Neural cell (in vitro differentiated cells): ENCODE results near the gene SRCAP. TPM values are rescaled to one million over a fixed set of nuclear protein-coding genes. Genes with fewer than 3 reads are reported as not detected.

Source experiments
- H2AFZ ChIP-seq: fragments of 200-600, 300-800 bp; sonication (generic), shearing (Covaris generic); 2 replicates; pipeline ENCODE4 v1.6.0; 2014; ENCODE audit warnings: low read depth, mild to moderate bottlenecking, antibody characterized with exemption, low read length, moderate library complexity
- H3F3A ChIP-seq: fragments of 200-600 bp; shearing (Covaris generic); 2 replicates; pipeline ENCODE4 v1.6.1; 2016; ENCODE audit warnings: mild to moderate bottlenecking, moderate library complexity, mixed read lengths, antibody characterized with exemption, low read length; ENCODE audit not compliant: insufficient read depth, poor library complexity, severe bottlenecking
- H3K27ac ChIP-seq: fragments of 200-600, 300-800 bp; sonication (generic), shearing (Covaris generic); 2 replicates; pipeline ENCODE4 v1.5.1; 2014; ENCODE audit warnings: mild to moderate bottlenecking, low read length, moderate library complexity
- H3K27me3 ChIP-seq: fragments of 300-800, 200-600 bp; sonication (generic), shearing (Covaris generic); 2 replicates; pipeline ENCODE4 v1.6.0; 2014; ENCODE audit warnings: mild to moderate bottlenecking, low read depth, low read length, moderate library complexity; ENCODE audit not compliant: insufficient read depth
- H3K36me3 ChIP-seq: fragments of 300-800, 200-600 bp; sonication (generic), shearing (Covaris generic); 2 replicates; pipeline ENCODE4 v1.5.1; 2014; ENCODE audit warnings: mild to moderate bottlenecking, antibody characterized with exemption, low read length, moderate library complexity; ENCODE audit not compliant: insufficient read depth
- H3K4me2 ChIP-seq: fragments of 300-800, 200-600 bp; sonication (generic), shearing (Covaris generic); 2 replicates; pipeline ENCODE4 v1.6.0; 2014; ENCODE audit warnings: mild to moderate bottlenecking, low read length
- H3K4me3 ChIP-seq: fragments of 300-800, 200-600 bp; sonication (generic), shearing (Covaris generic); 2 replicates; pipeline ENCODE4 v1.5.1; 2014; ENCODE audit warnings: mild to moderate bottlenecking, low read length, moderate library complexity
- H3K79me2 ChIP-seq: fragments of 200-600 bp; shearing (Covaris generic); replicated peaks from 2 replicates; pipeline ENCODE4 v1.6.0; 2014; ENCODE audit warnings: mild to moderate bottlenecking, low read length, moderate library complexity; ENCODE audit not compliant: insufficient read depth
- H3K9ac ChIP-seq: fragments of 300-800, 200-600 bp; sonication (generic), shearing (Covaris generic); 2 replicates; pipeline ENCODE4 v1.6.1; 2016; ENCODE audit warnings: mild to moderate bottlenecking, low read length, mixed read lengths
- H3K9me2 ChIP-seq: fragments of 200-600 bp; shearing (Covaris generic); 2 replicates; pipeline ENCODE4 v1.6.1; 2016; ENCODE audit warnings: mild to moderate bottlenecking, low read length, mixed read lengths; ENCODE audit not compliant: insufficient read depth
- H3K9me3 ChIP-seq: fragments of 200-600, 300-800 bp; sonication (generic), shearing (Covaris generic); 2 replicates; pipeline ENCODE4 v1.6.1; 2016; ENCODE audit warnings: mild to moderate bottlenecking, mixed run types, low read length, moderate library complexity, mixed read lengths
- H4K20me1 ChIP-seq: fragments of 200-600 bp; shearing (Covaris generic); 2 replicates; pipeline ENCODE4 v1.6.1; 2016; ENCODE audit warnings: mild to moderate bottlenecking, mixed run types; ENCODE audit not compliant: insufficient read depth
- CTCF ChIP-seq: fragments of 450-650 bp; IDR thresholded peaks from 2 replicates; pipeline ENCODE4 v1.5.1; 2014; ENCODE audit warnings: antibody characterized with exemption, mild to moderate bottlenecking, moderate library complexity; ENCODE audit not compliant: poor library complexity, severe bottlenecking
- EP300 ChIP-seq: fragments of 450-650 bp; conservative IDR thresholded peaks from 2 replicates; pipeline ENCODE4 v1.6.1; 2014; ENCODE audit warnings: antibody characterized with exemption, mild to moderate bottlenecking, moderate library complexity; ENCODE audit not compliant: poor library complexity, severe bottlenecking
- EZH2 ChIP-seq: fragments of 200-600, 300-800 bp; shearing (Covaris generic), sonication (generic); IDR thresholded peaks from 2 replicates; pipeline ENCODE4 v1.6.1; 2014; ENCODE audit warnings: antibody characterized with exemption, low read length, borderline replicate concordance, mild to moderate bottlenecking; ENCODE audit not compliant: insufficient read depth, poor library complexity, severe bottlenecking
- MXI1 ChIP-seq: fragments of 450-650 bp; conservative IDR thresholded peaks from 2 replicates; pipeline ENCODE4 v1.6.1; 2014; ENCODE audit warnings: antibody characterized with exemption, mild to moderate bottlenecking; ENCODE audit not compliant: poor library complexity, severe bottlenecking
- POLR2AphosphoS5 ChIP-seq: IDR thresholded peaks from 2 replicates; pipeline ENCODE4 v1.6.1; 2012
- RAD21 ChIP-seq: fragments of 450-650 bp; conservative IDR thresholded peaks from 2 replicates; pipeline ENCODE4 v1.6.1; 2014; ENCODE audit warnings: antibody characterized with exemption, mild to moderate bottlenecking, moderate library complexity
- REST ChIP-seq: IDR thresholded peaks from 2 replicates; pipeline ENCODE4 v1.6.1; 2012; ENCODE audit warnings: borderline replicate concordance
- SMC3 ChIP-seq: fragments of 450-650 bp; conservative IDR thresholded peaks from 2 replicates; pipeline ENCODE4 v1.6.1; 2014; ENCODE audit warnings: antibody characterized with exemption, mild to moderate bottlenecking, moderate library complexity; ENCODE audit not compliant: poor library complexity
- TAF1 ChIP-seq: IDR thresholded peaks from 2 replicates; pipeline ENCODE4 v1.6.1; 2012; ENCODE audit warnings: low read depth
- polyA plus RNA-seq: library from polyadenylated mRNA; depleted of rRNA; stranded (reverse); fragments of >200 nt; gene quantifications from 2 replicates; pipeline ENCODE4 v1.2.3, GENCODE V29; 2014

The SRCAP gene
- polyA plus RNA-seq, 1 donor from 2014 or later, result 0.76 TPM

GRCh38 chr16:30724641-30725417 is 25.9 kb downstream of the SRCAP start:
- Histone ChIP-seq H3K9ac (no peak overlapping the region), H3K9me2 (no peaks in the 10 kb centered on the region), H4K20me1 (no peaks in the 10 kb centered on the region), H3K9me3 (no peaks in the 10 kb centered on the region), H3K4me3 (no peak overlapping the region), H3K27ac (no peak overlapping the region), H3K27me3 (no peaks in the 10 kb centered on the region), H3K79me2 (no peaks in the 10 kb centered on the region), H3K4me2 (no peak overlapping the region), H2AFZ (no peak overlapping the region), H3K36me3 (peaks cover 4% of the 10 kb centered on the region), H3F3A (no peaks in the 10 kb centered on the region)
- TF ChIP-seq EZH2 (no peak), SMC3 (no peak), RAD21 (no peak), MXI1 (no peak), EP300 (no peak), REST (no peak), POLR2AphosphoS5 (no peak), TAF1 (no peak), CTCF (no peak)

GRCh38 chr16:30725418-30725792 is 26.4 kb downstream of the SRCAP start:
- Histone ChIP-seq H2AFZ (no peak overlapping the region), H3K79me2 (no peaks in the 10 kb centered on the region), H3K4me3 (no peak overlapping the region), H3K27me3 (no peaks in the 10 kb centered on the region), H3K4me2 (no peak overlapping the region), H4K20me1 (no peaks in the 10 kb centered on the region), H3K36me3 (peaks cover 4% of the 10 kb centered on the region), H3K27ac (no peak overlapping the region), H3K9ac (no peak overlapping the region), H3K9me2 (no peaks in the 10 kb centered on the region), H3K9me3 (no peaks in the 10 kb centered on the region), H3F3A (no peaks in the 10 kb centered on the region)
- no peak for TF ChIP-seq EP300
